NCI-H1417 (cell line): ENCODE data around the gene RPL27A.

Source experiments
- DNase-seq, 3 experiments: peaks; one replicate each; lab custom pipeline; 2025; lab: John Stamatoyannopoulos, UW

Gene RPL27A

DNA sequence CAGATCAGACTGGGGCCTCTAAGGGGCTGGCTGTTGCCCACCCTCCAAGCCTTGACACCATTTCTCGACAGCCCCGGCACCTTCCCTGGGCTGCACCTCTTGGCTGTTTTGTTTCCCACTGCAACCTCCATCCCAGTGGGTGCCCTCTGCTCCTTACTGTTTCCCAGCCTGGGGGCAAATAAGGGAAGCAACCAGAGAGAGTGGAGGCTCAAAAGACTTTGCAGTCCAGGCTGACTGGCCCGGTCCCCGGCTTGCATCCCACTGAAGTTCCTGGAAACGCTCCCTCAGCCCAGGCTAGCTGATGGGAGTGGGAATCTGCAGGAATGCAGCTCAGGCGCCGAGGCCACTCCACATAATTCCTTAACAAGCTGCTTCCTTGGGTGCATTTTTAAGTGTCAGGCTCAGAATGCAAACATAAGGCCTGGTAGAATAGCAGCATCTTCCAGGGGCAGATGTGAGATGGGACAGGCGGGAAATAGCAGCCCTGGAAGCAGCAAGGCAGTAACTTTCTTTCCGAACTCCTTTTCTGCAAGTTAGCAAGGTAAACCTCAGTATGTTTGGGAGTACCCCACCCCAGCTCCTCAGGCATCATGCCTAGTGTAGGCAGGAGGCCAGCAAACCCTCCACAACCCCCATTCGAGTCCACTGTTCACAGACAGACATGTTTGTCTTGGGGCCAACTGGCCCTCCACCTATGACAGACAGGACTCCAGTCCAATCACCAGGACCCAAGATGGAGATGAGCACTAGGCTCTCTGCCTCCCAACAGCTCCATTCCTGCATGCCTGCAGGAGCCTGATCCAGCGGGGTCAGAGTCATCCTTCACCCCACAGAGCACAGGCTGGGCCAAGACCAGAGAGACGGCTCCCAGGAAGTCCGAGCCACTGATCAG, 39.3 kb downstream of the RPL27A start:
- DNase-seq: no peak

DNA sequence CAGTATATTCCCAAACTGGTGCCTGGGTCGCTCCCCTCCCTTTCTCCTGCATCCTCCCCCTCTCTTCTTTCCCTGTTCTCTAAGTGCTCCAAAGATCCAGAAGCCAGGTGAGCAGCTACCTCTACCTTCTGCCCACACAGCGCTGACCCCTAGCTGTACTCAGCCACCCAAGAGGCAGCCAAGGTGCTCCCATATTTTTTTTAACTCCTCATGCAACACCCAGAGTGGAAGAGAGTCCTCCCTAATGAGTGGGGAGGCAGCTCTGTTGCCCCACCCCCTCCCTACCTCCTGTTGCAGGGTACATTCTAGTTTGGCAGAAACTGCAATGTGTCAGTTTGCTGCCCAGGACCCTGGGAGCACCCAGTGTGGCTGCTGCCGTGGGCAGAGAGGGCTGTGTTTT, 40.2 kb downstream of the RPL27A start:
- DNase-seq: no peak

DNA sequence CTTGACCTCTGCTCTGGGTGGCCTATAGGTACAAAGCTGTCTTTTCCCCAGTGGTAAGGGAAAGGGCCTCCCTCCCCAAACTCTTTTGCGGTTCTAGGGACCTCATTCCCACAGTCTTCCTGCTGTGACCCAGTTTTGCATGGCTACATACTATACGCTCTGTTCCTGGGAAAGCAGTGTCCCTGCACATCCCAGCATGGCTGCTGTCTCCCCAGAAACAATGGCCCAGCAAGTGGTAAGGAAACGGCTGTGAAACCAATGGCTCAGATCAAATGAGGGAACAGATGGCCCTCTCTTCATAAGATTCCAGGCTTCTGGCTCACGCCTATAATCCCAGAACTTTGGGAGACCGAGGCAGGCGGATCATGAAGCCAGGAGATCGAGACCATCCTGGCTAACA, 41.1 kb downstream of the RPL27A start:
- DNase-seq: no peak

DNA sequence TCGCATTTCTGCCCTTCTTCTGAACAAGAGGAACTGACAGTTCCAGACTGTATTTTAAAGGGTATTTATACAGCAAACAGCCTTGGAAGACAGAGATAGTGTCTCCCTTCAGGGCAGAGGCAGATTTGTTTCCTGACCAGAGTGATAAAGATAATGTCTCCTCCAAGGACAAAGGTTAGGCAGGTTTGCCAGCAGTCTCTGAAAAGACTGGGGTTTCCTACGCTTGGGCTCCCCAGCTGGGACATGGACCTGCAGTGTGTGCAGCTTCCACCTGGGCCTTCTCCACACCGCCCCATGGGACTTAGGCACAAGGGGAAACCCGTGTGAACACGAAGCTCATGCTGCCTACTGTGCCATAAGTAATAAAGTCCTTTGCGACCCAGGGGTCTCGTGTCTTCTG, 42.1 kb downstream of the RPL27A start:
- DNase-seq: no peak

DNA sequence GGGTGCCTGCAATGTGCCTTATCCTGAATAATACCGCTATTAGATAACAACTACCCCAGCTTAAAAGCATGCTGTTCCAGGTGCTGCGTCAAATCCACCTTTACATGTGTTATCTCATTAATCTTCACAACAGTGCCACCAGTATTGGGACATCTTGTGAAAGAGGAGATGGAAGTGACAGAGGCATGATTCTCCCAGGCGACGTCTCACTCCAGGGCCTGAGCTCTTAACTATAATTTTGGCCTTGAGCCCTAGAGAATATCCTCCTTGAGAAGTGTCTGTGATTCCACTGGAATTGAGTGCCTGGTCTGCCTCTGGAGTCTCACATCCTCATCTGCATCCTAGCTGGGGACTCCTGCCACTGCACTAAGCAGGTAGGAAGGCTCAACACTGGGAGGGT, 43.8 kb downstream of the RPL27A start:
- no peak for DNase-seq

DNA sequence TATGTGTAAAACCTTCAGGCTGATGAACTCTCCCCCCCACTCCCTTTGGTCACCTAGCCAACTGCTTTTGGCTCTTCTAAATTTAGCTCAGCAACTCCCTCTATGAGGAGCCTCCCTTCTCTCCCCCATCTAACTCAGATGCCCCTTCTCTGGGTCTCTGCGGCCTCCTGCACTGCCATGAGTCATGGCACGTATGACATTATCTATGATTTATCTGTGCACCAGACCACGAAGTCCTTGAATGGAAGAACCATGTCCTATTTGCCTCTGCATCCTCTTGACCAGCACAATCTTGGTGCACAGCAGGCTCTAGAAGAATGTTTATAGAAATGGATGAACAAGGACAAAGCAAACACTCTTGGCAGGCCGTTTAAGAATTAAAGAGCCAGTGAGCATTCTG, 46.0 kb downstream of the RPL27A start:
- peak in 1 of 3 experiments; percentile 20 for DNase-seq

DNA sequence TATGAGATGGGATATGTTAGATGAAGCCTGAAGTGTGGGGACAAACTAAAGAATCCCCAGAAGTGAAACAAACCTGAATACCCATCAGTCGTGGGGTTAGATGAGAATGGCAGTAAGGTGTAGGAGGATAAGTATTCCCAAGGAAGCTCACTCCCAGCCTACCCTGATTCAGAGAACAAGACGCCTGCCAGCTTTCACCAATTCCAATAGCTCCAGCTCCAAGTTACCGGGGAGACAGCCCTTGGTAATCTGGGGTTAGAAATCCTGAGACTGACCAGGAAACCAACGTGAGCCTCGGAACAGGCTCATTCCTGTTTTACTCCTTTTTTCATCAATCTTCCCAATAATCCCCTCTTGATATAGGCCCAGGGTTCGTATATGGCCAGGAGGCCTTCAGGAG, 46.5 kb downstream of the RPL27A start:
- DNase-seq: no peak

DNA sequence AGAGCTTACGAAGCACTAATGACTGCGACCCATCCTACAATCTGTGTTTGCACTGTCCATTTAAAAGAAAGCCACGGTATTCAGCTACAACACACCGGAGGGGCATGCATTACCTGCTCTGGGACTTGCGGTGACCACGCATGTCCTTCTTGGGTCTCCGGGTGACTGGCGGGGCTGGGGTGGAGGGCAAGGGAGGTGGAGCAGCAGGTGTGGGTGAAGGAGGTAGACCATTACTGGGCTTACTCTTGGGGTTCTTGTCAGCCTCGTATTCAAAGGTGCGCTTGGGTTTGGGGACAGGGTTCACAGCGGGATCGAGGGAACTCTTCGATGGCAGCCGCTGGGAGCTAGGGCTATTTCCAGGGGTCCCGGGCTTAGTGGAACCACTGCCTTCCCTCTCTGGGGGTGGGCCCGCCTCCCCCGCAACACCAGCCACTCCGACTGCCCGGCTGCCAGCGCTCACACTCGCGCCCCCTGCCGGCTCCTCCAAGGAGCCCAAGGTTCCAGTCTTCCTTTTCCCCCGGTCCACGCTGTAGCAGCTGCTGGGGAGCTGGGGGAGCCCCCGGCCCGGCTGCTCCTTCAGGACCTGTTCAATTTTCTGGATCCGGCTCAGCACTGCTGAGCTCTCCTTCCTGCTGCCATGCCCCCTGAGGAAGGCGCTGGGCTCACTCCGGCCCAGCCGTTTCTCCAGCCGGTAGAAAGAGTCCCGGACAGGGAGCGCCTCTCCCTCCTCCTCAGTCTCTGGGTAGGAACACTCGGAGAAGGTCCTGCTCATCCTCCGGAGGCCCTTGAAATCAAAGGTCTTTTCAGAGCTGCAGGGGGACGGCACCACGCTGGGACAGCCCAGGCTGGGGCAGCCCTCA, 47.5 kb downstream of the RPL27A start:
- DNase-seq: no peak

DNA sequence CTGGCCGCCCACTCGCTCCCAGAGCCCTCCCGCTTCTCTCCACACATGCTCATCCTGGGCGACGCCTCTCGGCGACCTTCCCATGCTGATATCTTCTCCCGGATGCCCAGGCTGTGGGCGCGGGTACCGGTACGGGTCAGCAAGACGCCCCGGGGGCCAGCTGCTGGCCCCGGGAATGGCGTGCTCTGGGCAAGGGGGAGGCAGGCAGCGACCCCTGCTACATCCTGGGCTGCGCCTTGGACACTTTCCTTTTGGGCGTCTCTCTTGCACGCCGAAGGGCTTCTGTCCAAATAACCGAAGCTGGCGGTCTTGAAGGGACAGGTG, 48.1 kb downstream of the RPL27A start:
- no peak for DNase-seq

DNA sequence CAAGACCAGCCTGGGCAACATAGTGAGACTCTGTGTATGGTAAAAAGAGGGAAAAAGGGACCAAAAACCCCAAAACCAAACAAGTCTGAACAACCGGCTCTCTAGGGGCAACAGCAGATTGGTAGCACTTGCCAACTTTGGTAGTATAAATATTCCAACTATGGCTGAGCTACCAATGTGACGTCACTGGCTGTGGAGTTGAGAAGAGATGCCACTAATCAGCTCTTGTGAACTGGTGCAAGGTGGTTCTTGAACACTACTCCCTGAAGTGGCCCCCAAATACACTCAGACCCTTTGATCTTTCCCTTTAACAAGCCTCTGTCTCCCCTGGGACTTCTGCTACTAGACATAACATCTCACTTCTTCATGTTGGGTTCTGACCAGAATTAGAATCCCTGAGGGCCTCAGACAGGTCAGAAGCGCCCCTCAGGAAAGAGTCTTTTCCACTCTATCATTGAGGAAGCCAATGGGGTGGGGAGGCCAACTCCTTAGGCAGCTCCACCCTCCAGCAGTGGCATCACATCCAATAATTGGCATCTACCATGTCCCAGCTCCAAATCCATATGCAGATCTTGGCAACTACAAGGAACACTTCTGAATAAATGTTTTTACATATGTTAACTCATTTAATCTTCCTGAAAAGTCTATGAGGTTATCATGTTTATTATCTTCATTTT, 49.2 kb downstream of the RPL27A start:
- no peak for DNase-seq

DNA sequence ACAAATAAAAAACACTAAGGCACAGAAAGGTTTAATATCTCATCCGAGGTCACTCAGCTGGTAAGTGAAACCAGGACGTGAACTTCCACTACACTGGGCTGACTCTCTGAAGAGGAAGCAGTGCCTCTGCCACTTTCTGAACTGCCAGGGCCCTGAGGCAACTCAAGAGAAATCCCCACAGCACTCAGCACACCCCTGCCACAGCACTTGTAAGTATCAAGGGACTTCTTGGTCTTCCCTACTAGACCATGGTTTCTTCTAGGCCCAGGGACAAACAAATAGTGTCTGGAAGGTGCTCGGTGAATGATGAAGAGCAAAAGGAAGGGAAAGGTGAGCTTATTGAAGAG, 49.7 kb downstream of the RPL27A start:
- no peak for DNase-seq

DNA sequence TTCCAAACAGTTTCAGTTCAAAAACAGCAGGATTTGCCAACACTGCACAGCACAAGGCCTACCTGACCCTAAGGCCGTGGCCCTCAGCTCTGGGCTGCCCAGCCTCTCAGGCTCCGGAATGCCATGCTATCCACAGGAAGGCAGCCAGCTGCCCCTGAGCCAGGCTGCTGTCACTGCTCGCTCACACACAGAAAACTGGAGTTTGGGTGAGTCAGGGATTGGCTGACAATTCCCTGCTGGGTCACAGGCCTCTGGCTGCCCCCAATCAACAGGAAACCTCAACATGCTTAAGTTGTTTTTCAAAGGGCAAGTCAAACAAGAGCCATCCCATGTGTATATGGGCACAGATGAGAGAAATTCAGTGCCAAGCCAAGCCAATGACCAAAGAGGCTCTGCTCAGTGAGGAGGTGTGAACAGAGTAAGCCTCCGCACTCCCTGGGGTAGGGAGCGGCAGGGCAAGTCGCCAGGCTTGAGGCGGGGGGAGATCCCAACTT, 50.2 kb downstream of the RPL27A start:
- no peak for DNase-seq

DNA sequence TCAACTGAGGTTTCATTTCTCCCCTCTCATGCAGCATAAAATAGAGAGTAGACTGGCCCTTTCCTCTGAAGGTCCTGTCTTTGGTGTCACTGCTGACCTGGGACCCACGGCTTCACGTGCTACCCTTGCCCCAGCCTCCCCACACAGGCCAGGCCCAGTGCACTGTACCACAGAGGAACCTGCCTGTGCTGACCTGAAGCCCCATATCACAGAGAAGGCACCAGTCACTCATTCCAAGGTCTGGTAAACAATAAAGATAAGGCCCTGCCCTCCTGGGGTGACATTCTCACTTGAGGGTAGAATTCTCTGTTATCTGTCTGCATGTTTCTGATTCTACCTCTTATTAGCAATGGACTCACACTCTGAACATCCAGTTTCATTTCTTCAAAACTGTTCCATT, 51.3 kb downstream of the RPL27A start:
- no peak for DNase-seq

DNA sequence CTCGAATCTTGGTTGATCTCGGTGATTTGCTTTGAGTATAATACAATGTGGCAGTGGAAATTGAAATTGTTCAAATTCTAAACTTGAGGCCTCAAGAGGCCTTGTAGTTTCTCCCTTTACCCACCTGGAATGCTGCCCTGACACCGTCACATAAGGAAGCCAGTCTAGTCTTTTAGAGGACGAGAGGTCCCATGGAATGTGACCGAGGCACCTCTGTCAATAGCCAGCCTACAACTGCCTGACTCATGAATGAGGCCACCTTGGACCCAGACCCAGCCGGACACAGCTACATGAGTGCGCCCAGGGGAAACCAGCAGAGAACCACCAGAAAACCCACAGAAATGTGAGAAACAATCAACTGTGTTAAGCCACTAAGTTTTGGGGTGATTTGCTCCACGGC, 52.5 kb downstream of the RPL27A start:
- no peak for DNase-seq

DNA sequence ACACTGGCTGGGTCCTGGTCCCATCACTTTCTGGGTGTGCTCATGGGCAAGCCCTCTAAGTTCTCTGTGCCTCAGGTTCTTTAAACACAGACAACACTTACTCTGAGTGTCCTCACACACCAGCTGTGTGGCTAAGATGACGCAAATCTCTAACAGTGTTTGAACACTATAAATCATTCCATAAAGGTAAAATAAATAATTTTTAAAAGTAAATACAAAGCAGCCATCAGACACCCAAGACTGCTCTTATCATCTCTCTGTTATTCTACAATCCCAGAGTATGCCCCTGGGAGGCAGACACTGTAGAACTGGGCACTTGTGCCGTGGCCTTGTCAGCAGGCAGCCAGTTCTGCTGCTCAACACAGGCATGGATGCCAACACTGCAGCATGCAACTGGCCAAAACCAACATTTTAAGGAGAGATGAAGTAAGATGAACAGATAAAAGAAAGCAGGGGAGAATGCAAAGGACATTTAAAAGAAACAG, 56.8 kb downstream of the RPL27A start:
- peak in 2 of 3 experiments; percentile 18 to 22 for DNase-seq
